GM10266 (cell line): ENCODE measurements around the gene BMPR1A.

ENCODE experiments used
- DNase-seq: peaks from one replicate; pipeline ENCODE4 v3.0.0; 2012; ENCODE audit errors: extremely low spot score
- TF ChIP-seq, protein P1 (sequence below): IDR thresholded peaks from 2 replicates; pipeline ENCODE4 v1.5.1; 2012; ENCODE audit warnings: mild to moderate bottlenecking, low read depth; ENCODE audit not compliant: control insufficient read depth, insufficient read depth; ENCODE audit errors: missing control alignments

BMPR1A gene

DNA sequence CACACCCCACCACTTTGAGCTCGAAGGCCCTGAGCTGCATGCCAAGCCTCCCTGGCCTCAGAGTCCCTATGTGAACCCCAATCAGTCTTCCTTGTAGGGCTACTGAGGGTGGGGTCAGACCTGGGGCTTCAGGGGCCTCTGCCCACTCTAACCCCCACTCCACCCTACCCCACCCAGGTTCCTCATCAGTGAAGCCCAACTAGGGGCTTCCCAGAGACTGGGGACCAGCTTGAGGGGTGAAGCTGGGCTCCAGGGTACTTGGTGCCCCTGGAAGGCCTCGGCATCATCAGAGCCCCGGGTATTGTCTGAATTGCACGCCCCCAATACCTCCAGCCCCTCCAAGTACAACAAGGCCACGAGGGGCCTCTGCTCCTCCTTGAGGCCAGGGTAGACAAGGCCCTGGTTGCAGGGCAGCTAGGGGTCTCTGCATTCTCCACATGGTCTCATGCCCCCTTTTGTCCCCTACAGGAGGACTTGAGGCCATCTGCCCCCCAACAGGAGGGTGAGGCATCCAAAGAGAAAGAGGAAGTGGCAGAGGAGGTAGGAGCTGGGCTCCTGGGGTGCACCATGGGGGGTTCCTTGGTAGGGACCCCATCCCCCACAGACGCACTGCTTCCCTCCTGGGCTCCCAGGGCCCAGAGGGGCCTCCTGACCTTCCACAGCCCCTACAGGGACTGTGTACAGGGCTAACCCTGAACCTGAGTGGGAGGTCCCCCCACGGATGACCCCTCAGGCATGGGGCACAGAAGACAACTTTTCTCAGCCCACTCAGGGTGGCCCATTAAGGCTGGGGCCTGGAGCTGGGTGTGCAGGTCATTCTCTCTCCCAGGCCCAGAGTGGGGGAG lies 205.9 kb downstream of the BMPR1A start:
- DNase-seq, result no peak
- TF ChIP-seq, protein P1, sequence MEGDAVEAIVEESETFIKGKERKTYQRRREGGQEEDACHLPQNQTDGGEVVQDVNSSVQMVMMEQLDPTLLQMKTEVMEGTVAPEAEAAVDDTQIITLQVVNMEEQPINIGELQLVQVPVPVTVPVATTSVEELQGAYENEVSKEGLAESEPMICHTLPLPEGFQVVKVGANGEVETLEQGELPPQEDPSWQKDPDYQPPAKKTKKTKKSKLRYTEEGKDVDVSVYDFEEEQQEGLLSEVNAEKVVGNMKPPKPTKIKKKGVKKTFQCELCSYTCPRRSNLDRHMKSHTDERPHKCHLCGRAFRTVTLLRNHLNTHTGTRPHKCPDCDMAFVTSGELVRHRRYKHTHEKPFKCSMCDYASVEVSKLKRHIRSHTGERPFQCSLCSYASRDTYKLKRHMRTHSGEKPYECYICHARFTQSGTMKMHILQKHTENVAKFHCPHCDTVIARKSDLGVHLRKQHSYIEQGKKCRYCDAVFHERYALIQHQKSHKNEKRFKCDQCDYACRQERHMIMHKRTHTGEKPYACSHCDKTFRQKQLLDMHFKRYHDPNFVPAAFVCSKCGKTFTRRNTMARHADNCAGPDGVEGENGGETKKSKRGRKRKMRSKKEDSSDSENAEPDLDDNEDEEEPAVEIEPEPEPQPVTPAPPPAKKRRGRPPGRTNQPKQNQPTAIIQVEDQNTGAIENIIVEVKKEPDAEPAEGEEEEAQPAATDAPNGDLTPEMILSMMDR, result no peak

DNA sequence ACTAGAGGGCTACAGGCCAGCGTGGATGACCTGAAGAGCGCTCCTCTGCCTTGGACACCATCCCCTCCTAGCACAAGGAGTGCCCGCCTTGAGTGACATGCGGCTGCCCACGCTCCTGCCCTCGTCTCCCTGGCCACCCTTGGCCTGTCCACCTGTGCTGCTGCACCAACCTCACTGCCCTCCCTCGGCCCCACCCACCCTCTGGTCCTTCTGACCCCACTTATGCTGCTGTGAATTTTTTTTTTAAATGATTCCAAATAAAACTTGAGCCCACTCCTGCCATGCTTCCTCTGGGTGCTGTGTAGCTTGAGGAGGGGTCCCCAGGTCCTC lies 206.5 kb downstream of the BMPR1A start:
- no peak for DNase-seq
- TF ChIP-seq, protein P1, result no peak

DNA sequence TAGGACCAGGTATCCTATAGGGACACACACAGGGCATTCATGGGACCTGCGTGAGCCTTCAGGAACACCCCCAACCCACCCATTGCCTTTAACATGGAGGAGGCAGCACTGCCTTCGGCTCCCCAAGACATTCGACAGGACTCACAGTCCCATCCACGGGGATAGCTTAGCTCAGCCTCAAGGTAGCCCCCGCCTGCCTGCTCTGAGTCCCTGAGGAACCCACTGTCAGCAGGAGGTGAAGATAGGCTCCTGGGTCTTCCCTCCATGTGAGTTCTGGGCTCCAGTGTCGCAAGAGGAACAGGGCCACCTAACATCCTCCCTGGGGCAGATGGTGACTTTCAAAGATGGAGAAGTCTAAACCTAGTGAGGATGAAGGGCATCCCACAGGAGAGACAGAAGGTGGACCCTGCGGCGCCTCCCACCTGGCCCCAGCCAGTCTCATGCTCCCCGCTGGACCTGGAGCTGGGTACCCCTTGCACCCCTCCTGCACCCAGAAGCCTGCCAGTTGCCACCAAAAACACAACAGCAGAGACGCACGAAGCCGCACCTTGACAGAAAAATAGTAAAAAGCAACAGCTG lies 207.0 kb downstream of the BMPR1A start:
- DNase-seq, result no peak
- TF ChIP-seq, protein P1, result no peak

DNA sequence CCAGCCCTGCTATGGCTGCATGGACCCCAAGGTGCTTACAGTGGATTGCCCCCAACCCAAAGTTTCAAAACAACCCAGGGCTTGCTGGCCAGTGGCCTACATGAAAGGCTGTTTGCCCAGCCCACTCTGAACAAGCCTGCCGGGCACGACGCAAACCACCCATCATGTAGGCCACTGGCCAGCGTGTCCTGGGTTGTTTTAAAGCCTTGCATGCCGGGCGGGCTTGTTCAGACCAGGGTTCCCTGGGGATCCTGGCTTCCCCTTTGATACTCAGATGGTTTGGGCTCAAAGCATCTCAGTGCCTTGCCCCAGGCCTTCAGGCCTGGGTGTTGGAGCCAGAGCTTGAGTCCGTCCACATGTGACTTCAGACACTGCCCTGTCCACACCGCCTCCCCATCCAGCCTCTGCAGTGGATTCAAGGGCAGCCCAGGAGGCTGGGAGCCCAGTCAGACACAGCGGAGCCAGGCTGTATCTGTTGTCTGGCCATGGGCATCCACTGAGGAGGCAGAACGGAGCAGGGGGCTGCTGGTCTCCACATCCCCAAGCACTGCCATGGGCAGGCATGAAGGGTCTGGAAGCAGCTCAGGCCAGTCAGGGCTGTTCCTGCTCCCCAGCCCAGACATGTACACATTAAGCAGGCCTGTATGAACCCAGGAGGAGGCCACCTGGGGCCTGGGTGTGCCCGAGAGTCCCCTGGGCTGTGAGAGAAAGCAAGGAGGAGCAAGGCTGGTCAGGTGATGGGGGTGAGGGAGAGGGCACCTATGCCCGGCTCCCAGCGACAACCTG lies 207.8 kb downstream of the BMPR1A start:
- DNase-seq, result no peak
- TF ChIP-seq, protein P1, result no peak

DNA sequence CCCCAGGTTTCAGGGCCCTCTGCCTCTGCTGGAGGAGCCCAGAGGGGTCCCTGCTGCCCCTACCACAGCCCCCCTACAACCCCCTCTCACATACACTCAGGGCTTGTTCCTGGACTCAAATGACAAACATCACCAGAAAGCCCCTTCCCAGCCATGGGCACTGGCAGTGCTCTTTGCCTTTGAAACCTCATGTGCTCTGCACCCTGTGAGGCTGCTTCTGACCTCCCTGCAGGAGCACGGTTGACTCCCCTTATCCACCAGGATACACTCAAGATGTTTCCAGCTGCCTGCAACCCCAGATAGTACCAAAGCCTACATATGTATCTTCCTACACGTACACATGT lies 208.4 kb downstream of the BMPR1A start:
- TF ChIP-seq, protein P1, result no peak
- no peak for DNase-seq

DNA sequence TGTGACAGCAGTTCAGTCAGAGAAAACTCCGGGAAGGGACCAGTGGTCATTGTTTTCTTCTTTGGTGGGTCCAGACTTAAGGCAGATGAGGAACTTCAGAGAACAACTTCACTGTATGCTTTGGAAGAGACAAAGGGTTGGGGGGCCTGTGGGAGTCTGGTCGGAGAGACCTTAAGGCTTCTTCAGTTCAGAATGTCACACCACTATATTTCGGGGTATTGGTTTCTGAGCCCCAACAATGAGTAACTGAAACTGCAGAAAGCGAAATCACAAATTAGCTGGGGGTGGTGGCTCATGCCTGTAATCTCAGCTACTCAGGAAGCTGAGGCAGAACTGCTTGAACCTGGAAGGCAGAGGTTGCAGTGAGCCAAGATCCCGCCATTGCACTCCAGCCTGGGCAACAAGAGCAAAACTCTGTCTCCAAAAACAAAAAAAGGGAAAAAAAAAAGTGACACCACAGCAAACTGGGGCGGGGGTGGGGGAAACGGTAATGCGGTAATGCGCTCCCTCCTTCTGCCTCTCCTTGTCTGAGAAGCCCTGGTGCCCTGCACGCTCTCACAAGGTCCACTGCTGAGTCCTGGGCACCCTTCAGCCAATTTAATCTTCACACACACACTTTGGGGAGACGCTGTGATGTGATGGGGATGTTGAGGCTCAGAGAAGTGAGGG lies 209.7 kb downstream of the BMPR1A start:
- DNase-seq, result no peak
- TF ChIP-seq, protein P1, result no peak
